Activated naive CD8-positive, alpha-beta T cell treated with anti-CD3 and anti-CD28 coated beads for 36 hours (primary cell): ENCODE results near the gene FSTL1. TPM values are rescaled to one million over a fixed set of nuclear protein-coding genes. Genes with fewer than 3 reads are reported as not detected.

Source experiments
- DNase-seq: peaks from one replicate; pipeline ENCODE4 v3.0.0; 2021
- H3K27ac Mint-ChIP-seq: one replicate; pipeline ENCODE4 v1.8.0; 2022; ENCODE audit warnings: mild to moderate bottlenecking, moderate library complexity, mixed read lengths
- H3K27me3 Mint-ChIP-seq: one replicate; pipeline ENCODE4 v1.8.0; 2022; ENCODE audit warnings: mild to moderate bottlenecking, mixed read lengths
- H3K36me3 Mint-ChIP-seq: one replicate; pipeline ENCODE4 v1.8.0; 2021; ENCODE audit warnings: mild to moderate bottlenecking, mixed read lengths
- H3K4me1 Mint-ChIP-seq: one replicate; pipeline ENCODE4 v1.8.0; 2021; ENCODE audit warnings: mixed read lengths
- H3K4me3 Mint-ChIP-seq: one replicate; pipeline ENCODE4 v1.8.0; 2022; ENCODE audit warnings: mild to moderate bottlenecking, moderate library complexity, mixed read lengths
- H3K9me3 Mint-ChIP-seq: one replicate; pipeline ENCODE4 v1.8.0; 2022; ENCODE audit warnings: mixed read lengths
- total RNA-seq, 2 experiments: library from RNA; stranded (reverse); gene quantifications; one replicate each; pipeline ENCODE4 v1.2.3, GENCODE V29; 2021

Gene FSTL1
- total RNA-seq, 2 experiments from 2014 or later = 1.6 to 1.7 TPM

- Mint-ChIP-seq H3K4me1 (peaks cover 8% of the 10 kb centered on the region), H3K9me3 (peaks cover 3% of the 10 kb centered on the region), H3K27me3 (peaks cover 39% of the 10 kb centered on the region), H3K36me3 (no peaks in the 10 kb centered on the region), H3K27ac (no peak overlapping the region), H3K4me3 (peak overlapping the region; percentile 72)
- DNase-seq = no peak
Observed at GRCh38 chr3:120451806-120452205, 1.0 kb upstream of the FSTL1 start.

- peak overlapping the region; percentile 72 for H3K4me3 Mint-ChIP-seq
- H3K4me1 Mint-ChIP-seq = peaks cover 8% of the 10 kb centered on the region
- H3K36me3 Mint-ChIP-seq = no peaks in the 10 kb centered on the region
- peaks cover 3% of the 10 kb centered on the region for H3K9me3 Mint-ChIP-seq
- DNase-seq = no peak
- H3K27me3 Mint-ChIP-seq = peaks cover 44% of the 10 kb centered on the region
- H3K27ac Mint-ChIP-seq = no peak overlapping the region
Observed at GRCh38 chr3:120451272-120451761, 525 bp upstream of the FSTL1 start.

- Mint-ChIP-seq H3K4me1 (peaks cover 8% of the 10 kb centered on the region), H3K27me3 (peaks cover 47% of the 10 kb centered on the region), H3K27ac (no peak overlapping the region), H3K9me3 (peaks cover 3% of the 10 kb centered on the region), H3K36me3 (no peaks in the 10 kb centered on the region), H3K4me3 (peak overlapping the region; percentile 78)
- peak; percentile 20 for DNase-seq
Observed at GRCh38 chr3:120449701-120450599, 842 bp downstream of the FSTL1 start.

GRCh38 chr3:120449251-120449650 is 1.5 kb downstream of the FSTL1 start:
- H3K4me3 Mint-ChIP-seq = no peak overlapping the region
- DNase-seq = no peak
- peaks cover 47% of the 10 kb centered on the region for H3K27me3 Mint-ChIP-seq
- H3K36me3 Mint-ChIP-seq = no peaks in the 10 kb centered on the region
- H3K27ac Mint-ChIP-seq = no peak overlapping the region
- peaks cover 3% of the 10 kb centered on the region for H3K9me3 Mint-ChIP-seq
- H3K4me1 Mint-ChIP-seq = peaks cover 8% of the 10 kb centered on the region

- no peak for DNase-seq
- Mint-ChIP-seq H3K27ac (no peak overlapping the region), H3K9me3 (peaks cover under 1% of the 10 kb centered on the region), H3K4me1 (peaks cover 8% of the 10 kb centered on the region), H3K4me3 (no peak overlapping the region), H3K36me3 (no peaks in the 10 kb centered on the region), H3K27me3 (peaks cover 47% of the 10 kb centered on the region)
Observed at GRCh38 chr3:120448756-120449155, 2.0 kb downstream of the FSTL1 start.

- no peak for DNase-seq
- H3K4me1 Mint-ChIP-seq = peaks cover 8% of the 10 kb centered on the region
Observed at GRCh38 chr3:120446891-120447668, 3.7 kb downstream of the FSTL1 start.

GRCh38 chr3:120445654-120446053 is 5.1 kb downstream of the FSTL1 start:
- no peak for DNase-seq
- Mint-ChIP-seq H3K36me3 (no peaks in the 10 kb centered on the region), H3K4me1 (peaks cover 8% of the 10 kb centered on the region), H3K27me3 (peaks cover 37% of the 10 kb centered on the region), H3K4me3 (no peak overlapping the region), H3K27ac (no peak overlapping the region), H3K9me3 (no peaks in the 10 kb centered on the region)

More at GRCh38 chr3:120446891-120447668, 3.7 kb downstream of the FSTL1 start:
- H3K4me3 Mint-ChIP-seq = no peak overlapping the region
- no peak overlapping the region for H3K27ac Mint-ChIP-seq
- H3K36me3 Mint-ChIP-seq = no peaks in the 10 kb centered on the region
- no peaks in the 10 kb centered on the region for H3K9me3 Mint-ChIP-seq
- peaks cover 44% of the 10 kb centered on the region for H3K27me3 Mint-ChIP-seq

- H3K4me1 Mint-ChIP-seq = no peaks in the 10 kb centered on the region
- H3K36me3 Mint-ChIP-seq = no peaks in the 10 kb centered on the region
- H3K27ac Mint-ChIP-seq = no peak overlapping the region
- no peak for DNase-seq
- H3K27me3 Mint-ChIP-seq = peaks cover 23% of the 10 kb centered on the region
- no peak overlapping the region for H3K4me3 Mint-ChIP-seq
- no peaks in the 10 kb centered on the region for H3K9me3 Mint-ChIP-seq
Observed at GRCh38 chr3:120443626-120444123, 7.1 kb downstream of the FSTL1 start.

- DNase-seq = no peak
- Mint-ChIP-seq H3K27ac (no peak overlapping the region), H3K4me1 (no peaks in the 10 kb centered on the region), H3K4me3 (no peak overlapping the region), H3K27me3 (peaks cover 19% of the 10 kb centered on the region), H3K36me3 (no peaks in the 10 kb centered on the region), H3K9me3 (no peaks in the 10 kb centered on the region)
Observed at GRCh38 chr3:120442975-120443517, 7.7 kb downstream of the FSTL1 start.

- no peaks in the 10 kb centered on the region for H3K9me3 Mint-ChIP-seq
Observed at GRCh38 chr3:120441776-120442175, 9.0 kb downstream of the FSTL1 start.

GRCh38 chr3:120440762-120441161 is 10.0 kb downstream of the FSTL1 start:
- H3K4me1 Mint-ChIP-seq = no peaks in the 10 kb centered on the region
- H3K27me3 Mint-ChIP-seq = no peaks in the 10 kb centered on the region
- no peak overlapping the region for H3K4me3 Mint-ChIP-seq
- no peak for DNase-seq
- no peak overlapping the region for H3K27ac Mint-ChIP-seq
- no peaks in the 10 kb centered on the region for H3K36me3 Mint-ChIP-seq
- H3K9me3 Mint-ChIP-seq = no peaks in the 10 kb centered on the region

More at GRCh38 chr3:120441776-120442175, 9.0 kb downstream of the FSTL1 start:
- DNase-seq = no peak
- Mint-ChIP-seq H3K27me3 (peaks cover 8% of the 10 kb centered on the region), H3K4me3 (no peak overlapping the region), H3K36me3 (no peaks in the 10 kb centered on the region), H3K27ac (no peak overlapping the region), H3K4me1 (no peaks in the 10 kb centered on the region)

- H3K4me1 Mint-ChIP-seq = no peaks in the 10 kb centered on the region
- H3K9me3 Mint-ChIP-seq = no peaks in the 10 kb centered on the region
- H3K27me3 Mint-ChIP-seq = no peaks in the 10 kb centered on the region
- H3K27ac Mint-ChIP-seq = no peak overlapping the region
- H3K36me3 Mint-ChIP-seq = no peaks in the 10 kb centered on the region
- no peak overlapping the region for H3K4me3 Mint-ChIP-seq
- DNase-seq = no peak
Observed at GRCh38 chr3:120440001-120440703, 10.6 kb downstream of the FSTL1 start.

GRCh38 chr3:120438665-120439370 is 12.0 kb downstream of the FSTL1 start:
- no peaks in the 10 kb centered on the region for H3K36me3 Mint-ChIP-seq
- no peak overlapping the region for H3K27ac Mint-ChIP-seq
- no peak overlapping the region for H3K4me3 Mint-ChIP-seq
- no peaks in the 10 kb centered on the region for H3K27me3 Mint-ChIP-seq
- no peaks in the 10 kb centered on the region for H3K9me3 Mint-ChIP-seq
- H3K4me1 Mint-ChIP-seq = no peaks in the 10 kb centered on the region
- DNase-seq = no peak

GRCh38 chr3:120438216-120438615 is 12.6 kb downstream of the FSTL1 start:
- Mint-ChIP-seq H3K36me3 (no peaks in the 10 kb centered on the region), H3K4me3 (no peak overlapping the region), H3K27ac (no peak overlapping the region), H3K4me1 (no peaks in the 10 kb centered on the region), H3K27me3 (no peaks in the 10 kb centered on the region), H3K9me3 (no peaks in the 10 kb centered on the region)
- no peak for DNase-seq
